ENCODE measurements around the gene RAI1. TPM values are rescaled to one million over a fixed set of nuclear protein-coding genes. Genes with fewer than 3 reads are reported as not detected.

RAI1 gene
- total RNA-seq, 1 experiment from 2014 or later, result 5.9 TPM

Other genes with a start within 250 kb of the RAI1 start
- gene MED9, start 204.5 kb upstream of the RAI1 start, total RNA-seq (2014; rRNA removed; shearing (Covaris generic)), result 11.9 and 13.4 TPM in 2 replicates
- gene RASD1, start 185.1 kb upstream of the RAI1 start, total RNA-seq (2014; rRNA removed; shearing (Covaris generic)), result 0.46 TPM in 1 of 2 replicates, not detected in the other
- gene PEMT, start 89.8 kb upstream of the RAI1 start, total RNA-seq (2014; rRNA removed; shearing (Covaris generic)), result 61.4 and 72.7 TPM in 2 replicates
- gene SREBF1, start 155.5 kb downstream of the RAI1 start, total RNA-seq (2014; rRNA removed; shearing (Covaris generic)), result 19.1 and 24.7 TPM in 2 replicates

All from Daoy (cell line).